Activated T-helper 17 cell treated with anti-CD3 and anti-CD28 coated beads, Interleukin-2, amount 50 U/mL, for 72 hours (primary cell): ENCODE measurements around the gene NID2. TPM values are rescaled to one million over a fixed set of nuclear protein-coding genes. Genes with fewer than 3 reads are reported as not detected.

Experiments
- ATAC-seq: fragments of 150-1000 bp; cut with Tn5 transposase; replicated peaks from 2 replicates; pipeline ENCODE4 v1.10.0; 2021; ENCODE audit warnings: mild to moderate bottlenecking, moderate library complexity
- H3K27ac Mint-ChIP-seq: one replicate; pipeline ENCODE4 v1.8.0; 2022; ENCODE audit warnings: mixed read lengths
- H3K27me3 Mint-ChIP-seq: one replicate; pipeline ENCODE4 v1.8.0; 2022; ENCODE audit warnings: mixed read lengths
- H3K36me3 Mint-ChIP-seq: one replicate; pipeline ENCODE4 v1.8.0; 2022; ENCODE audit warnings: low read depth, mild to moderate bottlenecking, mixed read lengths
- H3K4me1 Mint-ChIP-seq: one replicate; pipeline ENCODE4 v1.8.0; 2022; ENCODE audit warnings: mixed read lengths
- H3K4me3 Mint-ChIP-seq: one replicate; pipeline ENCODE4 v1.8.0; 2022; ENCODE audit warnings: mild to moderate bottlenecking, mixed read lengths
- H3K9me3 Mint-ChIP-seq: one replicate; pipeline ENCODE4 v1.8.0; 2022; ENCODE audit warnings: mixed read lengths
- total RNA-seq, 2 donors: library from RNA; stranded (reverse); gene quantifications; one replicate each; pipeline ENCODE4 v1.2.3, GENCODE V29; 2022

The NID2 gene
- total RNA-seq: under 1 TPM in 1 of 2 donors, not detected in 1; 0.13 TPM

GRCh38 chr14:52068615-52069306 is at the start of gene NID2:
NID2 (minus strand) TSS chr14:52069059; CDS start chr14:52068994, 65 bp downstream.
- H3K27me3 Mint-ChIP-seq: peaks cover 30% of the 10 kb centered on the region
- no peaks in the 10 kb centered on the region for H3K9me3 Mint-ChIP-seq
- H3K4me1 Mint-ChIP-seq: peaks cover 4% of the 10 kb centered on the region

GRCh38 chr14:52117111-52117832 is 48.4 kb upstream of the NID2 start:
- H3K27ac Mint-ChIP-seq: no peak overlapping the region
- no peaks in the 10 kb centered on the region for H3K9me3 Mint-ChIP-seq
- H3K36me3 Mint-ChIP-seq: no peaks in the 10 kb centered on the region
- no peaks in the 10 kb centered on the region for H3K27me3 Mint-ChIP-seq
- H3K4me3 Mint-ChIP-seq: no peak overlapping the region
- H3K4me1 Mint-ChIP-seq: no peaks in the 10 kb centered on the region
- ATAC-seq: no peak

More at GRCh38 chr14:52068615-52069306, at the start of gene NID2:
- peak; percentile 54 for ATAC-seq
- Mint-ChIP-seq H3K27ac (no peak within 1 kb of the TSS), H3K4me3 (peak within 1 kb of the TSS; percentile 60), H3K36me3 (no peaks in the 10 kb centered on the region)

DNA sequence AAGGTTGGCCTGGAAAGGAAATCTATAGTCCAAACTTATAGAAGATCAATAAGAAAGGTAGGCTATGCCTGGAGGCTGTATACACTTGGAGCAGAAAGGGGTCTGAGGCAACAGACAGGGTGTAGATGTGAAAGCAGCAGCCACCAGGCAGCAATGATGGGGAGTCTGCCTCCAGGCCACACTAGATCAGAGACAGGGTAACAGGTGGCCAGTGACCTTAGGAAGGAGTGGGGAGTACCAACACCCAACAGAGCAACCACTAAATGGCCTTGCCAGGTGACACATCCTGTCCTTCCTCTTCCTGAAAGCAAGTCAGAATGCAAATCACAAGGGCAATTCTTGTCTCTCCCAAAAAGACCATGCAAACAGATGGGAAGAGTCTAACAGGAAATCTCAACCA is 46.4 kb upstream of the NID2 start:
- H3K4me1 Mint-ChIP-seq: no peaks in the 10 kb centered on the region
- H3K9me3 Mint-ChIP-seq: no peaks in the 10 kb centered on the region
- H3K4me3 Mint-ChIP-seq: no peak overlapping the region
- no peaks in the 10 kb centered on the region for H3K27me3 Mint-ChIP-seq
- no peaks in the 10 kb centered on the region for H3K36me3 Mint-ChIP-seq
- H3K27ac Mint-ChIP-seq: no peak overlapping the region
- ATAC-seq: no peak

- H3K27me3 Mint-ChIP-seq: peaks cover 4% of the 10 kb centered on the region
- no peaks in the 10 kb centered on the region for H3K4me1 Mint-ChIP-seq
- no peak for ATAC-seq
- no peak overlapping the region for H3K27ac Mint-ChIP-seq
- H3K4me3 Mint-ChIP-seq: no peak overlapping the region
- no peaks in the 10 kb centered on the region for H3K36me3 Mint-ChIP-seq
- no peaks in the 10 kb centered on the region for H3K9me3 Mint-ChIP-seq
These were observed 43.6 kb upstream of the NID2 start for GRCh38 chr14:52112336-52113018.

DNA sequence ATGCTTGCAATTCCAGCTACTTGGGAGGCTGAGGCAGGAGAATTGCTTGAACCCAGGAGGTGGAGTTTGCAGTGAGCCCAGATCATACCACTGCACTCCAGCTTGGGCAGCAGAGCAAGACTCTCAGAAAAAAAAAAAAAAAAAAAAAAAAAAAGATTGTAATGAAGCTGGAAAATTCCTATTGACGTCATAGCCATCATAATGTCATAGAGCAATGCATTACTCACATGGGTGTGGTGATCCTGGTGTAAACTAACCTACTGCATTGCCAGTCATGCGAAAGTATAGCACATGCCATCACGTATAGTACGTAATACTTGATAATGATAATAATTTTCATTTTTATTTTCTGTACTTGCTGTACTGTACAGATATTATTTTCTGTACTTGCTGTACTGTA is 42.7 kb upstream of the NID2 start:
- Mint-ChIP-seq H3K36me3 (no peaks in the 10 kb centered on the region), H3K27ac (no peak overlapping the region), H3K27me3 (peaks cover 4% of the 10 kb centered on the region), H3K4me3 (no peak overlapping the region), H3K4me1 (no peaks in the 10 kb centered on the region), H3K9me3 (no peaks in the 10 kb centered on the region)
- ATAC-seq: no peak

GRCh38 chr14:52110441-52111086 is 41.7 kb upstream of the NID2 start:
- Mint-ChIP-seq H3K27me3 (peaks cover 4% of the 10 kb centered on the region), H3K4me3 (no peak overlapping the region)

GRCh38 chr14:52108823-52109222 is 40.0 kb upstream of the NID2 start:
- no peak for ATAC-seq
- Mint-ChIP-seq H3K27me3 (peaks cover 4% of the 10 kb centered on the region), H3K4me1 (no peaks in the 10 kb centered on the region), H3K27ac (no peak overlapping the region), H3K4me3 (no peak overlapping the region), H3K36me3 (no peaks in the 10 kb centered on the region), H3K9me3 (no peaks in the 10 kb centered on the region)

More at GRCh38 chr14:52110441-52111086, 41.7 kb upstream of the NID2 start:
- Mint-ChIP-seq H3K27ac (no peak overlapping the region), H3K9me3 (no peaks in the 10 kb centered on the region), H3K4me1 (no peaks in the 10 kb centered on the region), H3K36me3 (no peaks in the 10 kb centered on the region)
- no peak for ATAC-seq

GRCh38 chr14:52106840-52107239 is 38.0 kb upstream of the NID2 start:
- no peak for ATAC-seq
- no peak overlapping the region for H3K27ac Mint-ChIP-seq
- H3K27me3 Mint-ChIP-seq: peaks cover 8% of the 10 kb centered on the region
- H3K36me3 Mint-ChIP-seq: no peaks in the 10 kb centered on the region
- no peaks in the 10 kb centered on the region for H3K4me1 Mint-ChIP-seq
- no peaks in the 10 kb centered on the region for H3K9me3 Mint-ChIP-seq
- no peak overlapping the region for H3K4me3 Mint-ChIP-seq

- no peaks in the 10 kb centered on the region for H3K36me3 Mint-ChIP-seq
- no peak for ATAC-seq
- no peak overlapping the region for H3K27ac Mint-ChIP-seq
- no peaks in the 10 kb centered on the region for H3K4me1 Mint-ChIP-seq
- H3K9me3 Mint-ChIP-seq: no peaks in the 10 kb centered on the region
- H3K27me3 Mint-ChIP-seq: peaks cover 4% of the 10 kb centered on the region
- H3K4me3 Mint-ChIP-seq: no peak overlapping the region
These were observed 34.6 kb upstream of the NID2 start for GRCh38 chr14:52103416-52103815.

- Mint-ChIP-seq H3K27ac (no peak overlapping the region), H3K27me3 (peaks cover 10% of the 10 kb centered on the region), H3K4me1 (no peaks in the 10 kb centered on the region), H3K9me3 (peaks cover 4% of the 10 kb centered on the region), H3K4me3 (no peak overlapping the region), H3K36me3 (no peaks in the 10 kb centered on the region)
- no peak for ATAC-seq
These were observed 26.9 kb upstream of the NID2 start for GRCh38 chr14:52095794-52096193.

- Mint-ChIP-seq H3K36me3 (no peaks in the 10 kb centered on the region), H3K27ac (no peak overlapping the region), H3K9me3 (peaks cover 4% of the 10 kb centered on the region), H3K4me1 (no peaks in the 10 kb centered on the region), H3K4me3 (no peak overlapping the region), H3K27me3 (peaks cover 12% of the 10 kb centered on the region)
- no peak for ATAC-seq
These were observed 26.5 kb upstream of the NID2 start for GRCh38 chr14:52095336-52095735.

DNA sequence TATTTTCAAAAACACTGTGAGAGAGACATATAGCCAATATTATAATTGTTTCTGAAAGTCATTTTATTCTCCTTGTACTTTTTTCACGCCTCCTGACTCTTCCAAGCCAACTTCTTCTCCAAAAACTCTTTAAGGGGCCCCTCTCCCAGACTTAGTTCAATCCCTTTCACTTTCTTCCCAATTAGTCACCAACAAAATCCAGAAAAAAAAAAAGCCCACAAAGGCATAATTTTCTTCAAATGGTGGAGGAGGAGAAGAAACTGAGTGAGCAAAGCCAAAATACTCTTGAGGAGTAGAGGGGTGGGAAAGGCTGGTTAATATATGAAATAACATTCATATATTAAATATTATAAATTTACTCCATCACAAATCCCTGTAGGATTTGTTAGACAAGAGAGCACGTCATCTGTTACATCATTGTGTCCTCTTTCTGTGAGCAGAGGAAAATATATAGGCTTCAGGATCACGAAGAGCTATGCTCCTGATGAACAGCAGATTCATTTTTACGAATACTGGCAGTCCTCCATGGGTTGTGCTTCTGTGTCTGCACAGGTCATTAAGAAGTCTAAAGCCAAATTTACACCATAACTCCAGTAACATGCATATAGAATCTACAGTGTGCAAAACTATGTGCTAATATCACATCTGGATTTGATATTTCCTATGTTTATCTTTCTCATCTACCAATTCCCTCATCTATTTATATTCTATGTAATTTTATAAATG is 25.9 kb upstream of the NID2 start:
- Mint-ChIP-seq H3K4me3 (no peak overlapping the region), H3K9me3 (peaks cover 4% of the 10 kb centered on the region), H3K27me3 (peaks cover 16% of the 10 kb centered on the region), H3K27ac (no peak overlapping the region), H3K4me1 (no peaks in the 10 kb centered on the region), H3K36me3 (no peaks in the 10 kb centered on the region)
- ATAC-seq: no peak

- ATAC-seq: no peak
- Mint-ChIP-seq H3K9me3 (peaks cover 4% of the 10 kb centered on the region), H3K36me3 (no peaks in the 10 kb centered on the region), H3K4me3 (no peak overlapping the region), H3K4me1 (no peaks in the 10 kb centered on the region), H3K27ac (no peak overlapping the region), H3K27me3 (peaks cover 13% of the 10 kb centered on the region)
These were observed 23.1 kb upstream of the NID2 start for GRCh38 chr14:52091928-52092327.

DNA sequence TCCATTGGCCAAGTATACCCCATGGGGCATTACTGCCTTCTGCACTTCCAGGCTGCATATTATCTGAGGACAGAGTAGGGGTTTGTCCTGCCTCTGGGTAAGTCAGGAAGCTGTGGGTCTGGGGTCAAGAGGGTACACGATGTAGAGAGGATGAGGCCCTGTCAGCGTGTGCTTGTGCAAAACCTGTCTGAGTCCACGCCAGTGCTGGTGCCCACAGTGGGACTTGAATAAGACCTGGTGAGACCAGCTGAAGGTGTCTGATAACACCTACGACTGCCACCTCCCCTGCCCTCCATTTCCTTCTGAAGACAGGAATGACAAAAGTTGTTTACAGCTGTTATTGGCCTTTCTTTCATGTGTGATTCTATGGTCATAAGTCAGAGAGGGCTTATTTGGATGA is 22.1 kb upstream of the NID2 start:
- H3K36me3 Mint-ChIP-seq: no peaks in the 10 kb centered on the region
- peaks cover 9% of the 10 kb centered on the region for H3K27me3 Mint-ChIP-seq
- H3K27ac Mint-ChIP-seq: no peak overlapping the region
- ATAC-seq: no peak
- no peaks in the 10 kb centered on the region for H3K4me1 Mint-ChIP-seq
- H3K9me3 Mint-ChIP-seq: no peaks in the 10 kb centered on the region
- no peak overlapping the region for H3K4me3 Mint-ChIP-seq
